Measurements from ENCODE around the gene PRKAG2.

Gene PRKAG2

GRCh38 chr7:151900591-151900985 is 23.7 kb upstream of the PRKAG2 start:
- DNase-seq: no peak

DNA sequence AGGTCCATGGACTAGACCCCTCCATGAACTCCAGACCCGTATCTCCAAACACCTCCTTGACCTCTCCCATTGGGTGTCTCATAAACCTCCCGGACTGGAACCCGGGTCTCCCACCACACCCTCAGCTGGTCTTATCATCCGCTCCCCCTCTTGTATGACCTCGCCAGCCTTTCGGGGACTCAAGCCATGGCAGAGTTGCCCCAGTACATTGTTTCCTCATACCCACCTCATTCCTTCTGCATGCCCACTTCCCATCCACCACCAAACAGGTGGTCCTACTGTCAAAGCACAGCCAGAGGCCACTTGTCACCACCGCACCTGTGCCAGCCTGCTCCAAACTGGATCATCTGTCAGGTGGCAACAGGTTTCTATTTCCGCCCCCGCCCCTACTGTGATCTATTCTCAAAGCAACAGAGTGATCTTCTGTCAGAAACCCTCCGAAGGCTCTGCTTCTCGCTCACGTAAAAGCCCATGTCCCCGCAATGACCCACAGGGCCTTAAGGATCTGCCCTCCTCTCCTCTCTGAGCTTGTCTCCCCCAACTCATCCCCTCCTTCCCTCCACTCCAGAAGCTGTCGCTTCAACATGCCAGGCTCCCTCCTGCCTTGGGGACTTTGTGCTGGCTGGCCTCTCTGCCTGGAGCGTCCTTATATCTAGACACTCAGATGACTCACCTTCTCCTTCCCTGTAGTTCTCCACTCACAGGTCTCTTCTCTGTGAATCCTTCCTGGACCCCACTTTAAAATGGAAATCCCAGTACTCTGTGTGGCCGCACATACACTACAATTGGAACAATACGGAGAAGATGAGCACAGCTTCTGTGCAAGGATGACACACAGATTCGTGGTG is 22.8 kb upstream of the PRKAG2 start:
- DNase-seq: no peak

DNA sequence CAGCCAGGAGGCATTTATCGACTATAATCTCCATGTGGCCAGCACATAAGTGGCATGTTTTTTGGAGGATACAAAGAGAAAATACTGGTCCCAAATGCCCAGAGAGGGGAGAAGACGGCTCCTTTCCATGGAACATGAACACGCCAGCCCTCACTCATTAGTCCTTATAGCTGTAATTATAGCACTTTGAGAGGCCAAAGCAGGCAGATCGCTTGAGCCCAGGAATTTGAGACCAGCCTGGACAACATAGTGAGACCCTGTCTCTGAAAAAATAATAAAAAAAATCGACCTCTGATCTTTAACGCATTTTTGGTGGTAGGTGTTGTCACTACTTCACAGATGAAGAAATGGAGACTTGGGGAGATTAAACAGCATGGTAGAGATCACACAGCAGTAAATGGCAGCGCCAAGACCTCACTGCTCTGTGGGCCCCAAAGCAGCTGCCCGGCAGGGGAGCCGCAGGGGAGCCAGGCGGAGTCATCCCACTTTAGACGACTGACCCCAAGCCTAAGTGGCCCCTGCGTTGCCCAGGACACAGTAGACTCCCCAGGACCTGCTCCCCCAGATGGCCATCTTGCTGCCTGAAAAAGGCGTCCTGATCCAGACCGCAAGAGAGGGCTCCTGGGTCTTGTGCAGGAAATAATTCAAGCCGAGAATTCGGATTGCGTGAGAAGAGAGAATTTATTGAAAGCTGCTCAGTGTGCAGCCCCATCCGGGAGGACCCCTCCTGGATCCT is 21.2 kb upstream of the PRKAG2 start:
- no peak for DNase-seq

DNA sequence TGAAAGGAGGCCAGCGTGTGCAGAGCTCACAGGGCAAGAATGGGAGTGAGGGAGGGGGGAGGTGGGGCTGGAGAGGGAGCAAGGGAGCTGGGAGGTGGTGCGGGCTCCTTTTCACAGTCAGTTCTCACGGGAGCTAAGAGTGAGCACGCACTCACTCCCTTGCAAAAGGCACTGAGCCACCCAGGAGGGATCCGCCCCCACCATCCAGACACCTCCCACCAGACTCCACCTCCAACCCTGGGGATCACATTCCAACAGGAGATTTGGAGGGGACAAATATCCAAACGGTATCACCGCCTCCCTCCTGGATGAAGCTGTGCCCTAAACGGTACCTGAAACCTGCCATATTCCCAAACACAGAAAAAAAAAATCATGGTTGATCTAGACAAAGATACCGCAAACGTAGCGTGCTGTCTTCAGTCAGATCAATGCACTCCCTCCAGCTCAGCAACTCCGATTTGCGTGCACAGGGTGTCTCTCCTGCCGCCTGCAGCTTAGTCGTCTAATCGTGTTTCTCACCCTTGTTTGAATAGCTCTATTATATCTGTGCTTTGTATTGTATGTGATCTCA is 20.3 kb upstream of the PRKAG2 start:
- DNase-seq: no peak

GRCh38 chr7:151896486-151896885 is 19.6 kb upstream of the PRKAG2 start:
- DNase-seq: no peak

GRCh38 chr7:151896086-151896485 is 19.2 kb upstream of the PRKAG2 start:
- DNase-seq: no peak

GRCh38 chr7:151895631-151896031 is 18.7 kb upstream of the PRKAG2 start:
- no peak for DNase-seq

GRCh38 chr7:151895008-151895630 is 18.2 kb upstream of the PRKAG2 start:
- DNase-seq: no peak

- no peak for DNase-seq
These were observed 17.4 kb upstream of the PRKAG2 start for GRCh38 chr7:151894111-151895007.

GRCh38 chr7:151893405-151893923 is 16.5 kb upstream of the PRKAG2 start:
- no peak for DNase-seq

GRCh38 chr7:151891753-151892152 is 14.8 kb upstream of the PRKAG2 start:
- DNase-seq: no peak

DNA sequence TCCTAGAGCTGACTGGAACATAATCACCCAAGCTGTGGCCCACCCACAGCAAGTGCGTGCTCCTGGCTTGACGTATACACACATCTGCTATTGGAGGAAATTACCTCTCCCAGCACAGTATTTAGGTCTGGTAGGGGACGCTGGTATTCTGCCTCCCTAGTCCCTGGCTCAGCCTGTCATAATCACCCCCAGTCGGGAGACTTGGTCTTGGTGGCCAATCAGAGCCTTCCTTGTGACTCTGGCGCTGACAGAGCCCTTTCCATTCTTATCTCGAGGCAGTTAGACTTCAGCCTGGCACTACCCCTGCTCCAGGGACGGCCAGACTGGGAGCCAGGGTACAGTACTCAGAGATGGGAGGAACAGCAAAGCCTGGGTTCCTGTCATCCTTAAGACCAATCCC is 14.3 kb upstream of the PRKAG2 start:
- DNase-seq: no peak

DNA sequence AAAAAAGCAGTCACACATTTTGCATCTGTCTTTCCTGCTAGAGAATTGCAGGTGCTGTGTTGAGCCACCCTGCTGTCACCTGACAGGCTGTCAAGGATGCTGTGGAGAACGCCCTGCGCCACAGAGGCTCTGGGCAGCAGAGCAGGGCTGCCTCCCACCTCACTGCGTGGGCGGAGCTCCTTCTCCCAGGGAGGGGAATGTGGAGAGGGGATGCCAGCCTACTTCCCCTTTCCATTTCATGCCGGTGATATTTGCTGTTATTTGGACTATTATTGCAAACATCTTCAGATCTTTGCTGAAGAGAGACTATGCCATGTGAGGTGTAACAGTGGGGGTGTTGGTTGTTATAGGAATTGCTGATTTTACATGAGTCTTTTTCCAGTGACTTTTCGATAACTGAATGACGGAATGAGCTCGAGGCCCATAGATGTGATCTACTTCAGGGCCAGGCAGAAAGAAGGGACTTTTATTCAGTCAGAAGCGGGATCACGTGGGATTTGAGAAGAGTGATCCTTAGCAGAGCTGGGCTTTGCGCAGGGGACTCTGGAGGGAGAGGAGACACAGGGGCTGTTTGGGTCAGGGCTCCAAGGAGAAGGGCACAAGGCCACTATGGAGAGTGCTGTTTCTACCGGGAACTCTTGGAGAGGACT is 13.6 kb upstream of the PRKAG2 start:
- DNase-seq: no peak

GRCh38 chr7:151889406-151890354 is 12.8 kb upstream of the PRKAG2 start:
- DNase-seq: no peak

DNA sequence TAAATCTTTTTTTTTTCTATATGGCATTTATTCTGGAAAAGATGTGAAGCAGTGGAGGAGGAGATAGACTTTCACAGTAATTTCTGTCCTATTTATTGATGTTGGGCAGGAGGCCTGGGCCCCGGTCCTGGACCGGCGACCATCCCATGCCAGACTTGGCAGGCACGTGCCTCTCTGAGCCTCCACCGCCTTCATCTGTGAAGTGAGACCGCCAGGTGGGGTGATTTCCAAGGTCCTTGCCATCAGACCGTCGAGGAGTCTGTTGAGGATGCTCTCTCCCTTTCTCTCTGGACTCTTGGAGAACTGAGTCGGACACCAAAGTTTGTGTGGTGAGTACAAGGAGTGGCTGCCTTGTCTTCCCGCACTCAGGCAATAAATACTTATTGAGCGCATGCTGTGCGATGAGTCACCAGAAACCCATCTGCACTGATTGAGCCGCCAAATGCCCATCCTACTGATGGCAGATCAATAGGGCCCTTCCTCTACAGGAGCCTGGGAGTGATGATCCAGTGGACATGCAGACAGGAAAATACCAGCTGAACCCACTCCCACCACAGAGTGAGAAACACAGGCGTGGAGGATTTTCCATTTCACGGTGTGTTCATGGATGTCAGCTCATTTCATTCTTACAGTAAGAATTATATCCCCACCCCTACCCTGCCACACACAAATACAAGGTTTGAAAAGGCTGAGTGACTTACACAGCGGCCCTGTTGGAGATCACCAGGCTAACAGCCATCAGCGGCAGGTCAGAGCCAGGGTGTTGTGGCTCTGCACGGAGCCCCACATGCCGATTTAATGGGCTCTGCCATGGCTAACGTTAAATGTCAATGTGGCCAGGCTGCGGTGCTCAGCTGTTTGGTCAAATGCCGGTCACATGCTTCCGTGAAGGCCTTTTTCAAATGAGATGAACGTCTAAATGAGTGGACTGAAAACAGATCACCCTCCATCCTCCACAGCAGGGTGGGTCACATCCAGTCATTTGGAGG is 11.5 kb upstream of the PRKAG2 start:
- DNase-seq: no peak

GRCh38 chr7:151886783-151887182 is 9.9 kb upstream of the PRKAG2 start:
- no peak for DNase-seq

GRCh38 chr7:151885202-151885580 is 8.3 kb upstream of the PRKAG2 start:
- DNase-seq: no peak

- no peak for DNase-seq
These were observed 7.6 kb upstream of the PRKAG2 start for GRCh38 chr7:151884312-151885201.

Data from SIG-M5 (cell line).